Transverse colon (tissue), 3 donors: ENCODE results near the gene C16orf92.

Experiments
- CTCF ChIP-seq, 5 experiments: fragments of 200-600 bp in 3 of 5; fragments of 450-650 bp in 2 of 5; sonication (generic) in 3 of 5; IDR thresholded peaks; 1 replicate in 2 of 5; 2 replicates in 3 of 5; pipeline ENCODE4 v1.5.1; 2016 to 2017; ENCODE audit warnings: antibody characterized with exemption in 5 of 5, inconsistent platforms in 3 of 5, mild to moderate bottlenecking in 2 of 5, moderate library complexity in 1 of 5
- EP300 ChIP-seq: sonication (generic); formaldehyde crosslinking; IDR thresholded peaks from one replicate; pipeline ENCODE4 v1.6.1; 2017; ENCODE audit warnings: antibody characterized with exemption, low read depth

- TF ChIP-seq CTCF (IDR thresholded peaks at IDR 0.05) (no peak), EP300 (no peak)
Observed at GRCh38 chr16:30006659-30007377, 16.2 kb upstream of the C16orf92 start.
